LNCAP (cell line): ENCODE data around the gene SLC26A8.

Experiments used
- TF ChIP-seq, protein P1 (sequence below): fragments of 450-650 bp; IDR thresholded peaks from 2 replicates; pipeline ENCODE4 v1.5.1; 2017; ENCODE audit warnings: mild to moderate bottlenecking

The SLC26A8 gene, protein sequence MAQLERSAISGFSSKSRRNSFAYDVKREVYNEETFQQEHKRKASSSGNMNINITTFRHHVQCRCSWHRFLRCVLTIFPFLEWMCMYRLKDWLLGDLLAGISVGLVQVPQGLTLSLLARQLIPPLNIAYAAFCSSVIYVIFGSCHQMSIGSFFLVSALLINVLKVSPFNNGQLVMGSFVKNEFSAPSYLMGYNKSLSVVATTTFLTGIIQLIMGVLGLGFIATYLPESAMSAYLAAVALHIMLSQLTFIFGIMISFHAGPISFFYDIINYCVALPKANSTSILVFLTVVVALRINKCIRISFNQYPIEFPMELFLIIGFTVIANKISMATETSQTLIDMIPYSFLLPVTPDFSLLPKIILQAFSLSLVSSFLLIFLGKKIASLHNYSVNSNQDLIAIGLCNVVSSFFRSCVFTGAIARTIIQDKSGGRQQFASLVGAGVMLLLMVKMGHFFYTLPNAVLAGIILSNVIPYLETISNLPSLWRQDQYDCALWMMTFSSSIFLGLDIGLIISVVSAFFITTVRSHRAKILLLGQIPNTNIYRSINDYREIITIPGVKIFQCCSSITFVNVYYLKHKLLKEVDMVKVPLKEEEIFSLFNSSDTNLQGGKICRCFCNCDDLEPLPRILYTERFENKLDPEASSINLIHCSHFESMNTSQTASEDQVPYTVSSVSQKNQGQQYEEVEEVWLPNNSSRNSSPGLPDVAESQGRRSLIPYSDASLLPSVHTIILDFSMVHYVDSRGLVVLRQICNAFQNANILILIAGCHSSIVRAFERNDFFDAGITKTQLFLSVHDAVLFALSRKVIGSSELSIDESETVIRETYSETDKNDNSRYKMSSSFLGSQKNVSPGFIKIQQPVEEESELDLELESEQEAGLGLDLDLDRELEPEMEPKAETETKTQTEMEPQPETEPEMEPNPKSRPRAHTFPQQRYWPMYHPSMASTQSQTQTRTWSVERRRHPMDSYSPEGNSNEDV

DNA sequence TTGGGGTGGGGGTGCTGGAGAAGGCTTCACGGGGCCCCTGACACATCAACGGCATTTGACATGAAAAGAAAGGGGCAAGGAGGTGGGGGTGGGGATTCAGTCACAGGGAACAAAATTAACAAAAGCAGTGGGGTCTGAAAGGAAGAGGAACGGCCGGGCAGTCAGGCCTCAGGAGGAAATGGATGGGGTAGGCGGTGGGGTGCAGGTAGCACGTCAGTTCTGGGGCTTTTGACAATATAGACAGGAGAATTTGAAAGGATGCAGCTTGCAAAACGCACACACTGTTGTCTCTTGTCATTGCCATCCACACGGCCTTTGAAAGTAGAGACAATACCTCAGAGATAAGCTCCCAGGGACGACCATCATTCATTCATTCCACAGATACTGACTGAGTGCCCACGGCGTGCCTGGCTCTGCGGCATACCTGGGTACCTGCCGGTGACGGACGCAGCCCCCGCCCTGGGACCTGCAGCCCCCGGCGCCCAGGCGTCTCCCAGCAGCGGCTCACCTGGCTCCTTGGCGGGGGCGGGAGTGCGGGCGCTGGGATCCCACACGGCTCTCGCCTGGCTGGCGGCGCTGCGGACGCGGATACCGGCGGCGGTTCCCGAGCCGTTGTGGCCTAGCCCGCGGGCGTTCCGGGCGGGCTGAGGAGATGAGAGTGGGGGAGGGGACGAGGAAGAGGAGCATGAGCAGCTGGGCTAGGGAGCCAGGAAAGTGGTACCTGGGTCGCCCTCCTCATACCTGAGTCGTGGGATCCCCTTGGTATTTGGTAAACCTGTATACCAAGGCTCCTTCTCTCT is at the start of gene SLC26A8:
TSS of gene SLC26A8 (minus strand) at position 646 of the 800 bp plus-strand sequence. CDS start 4,934 bp downstream, outside the sequence.
- TF ChIP-seq, protein P1, sequence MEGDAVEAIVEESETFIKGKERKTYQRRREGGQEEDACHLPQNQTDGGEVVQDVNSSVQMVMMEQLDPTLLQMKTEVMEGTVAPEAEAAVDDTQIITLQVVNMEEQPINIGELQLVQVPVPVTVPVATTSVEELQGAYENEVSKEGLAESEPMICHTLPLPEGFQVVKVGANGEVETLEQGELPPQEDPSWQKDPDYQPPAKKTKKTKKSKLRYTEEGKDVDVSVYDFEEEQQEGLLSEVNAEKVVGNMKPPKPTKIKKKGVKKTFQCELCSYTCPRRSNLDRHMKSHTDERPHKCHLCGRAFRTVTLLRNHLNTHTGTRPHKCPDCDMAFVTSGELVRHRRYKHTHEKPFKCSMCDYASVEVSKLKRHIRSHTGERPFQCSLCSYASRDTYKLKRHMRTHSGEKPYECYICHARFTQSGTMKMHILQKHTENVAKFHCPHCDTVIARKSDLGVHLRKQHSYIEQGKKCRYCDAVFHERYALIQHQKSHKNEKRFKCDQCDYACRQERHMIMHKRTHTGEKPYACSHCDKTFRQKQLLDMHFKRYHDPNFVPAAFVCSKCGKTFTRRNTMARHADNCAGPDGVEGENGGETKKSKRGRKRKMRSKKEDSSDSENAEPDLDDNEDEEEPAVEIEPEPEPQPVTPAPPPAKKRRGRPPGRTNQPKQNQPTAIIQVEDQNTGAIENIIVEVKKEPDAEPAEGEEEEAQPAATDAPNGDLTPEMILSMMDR = no peak

DNA sequence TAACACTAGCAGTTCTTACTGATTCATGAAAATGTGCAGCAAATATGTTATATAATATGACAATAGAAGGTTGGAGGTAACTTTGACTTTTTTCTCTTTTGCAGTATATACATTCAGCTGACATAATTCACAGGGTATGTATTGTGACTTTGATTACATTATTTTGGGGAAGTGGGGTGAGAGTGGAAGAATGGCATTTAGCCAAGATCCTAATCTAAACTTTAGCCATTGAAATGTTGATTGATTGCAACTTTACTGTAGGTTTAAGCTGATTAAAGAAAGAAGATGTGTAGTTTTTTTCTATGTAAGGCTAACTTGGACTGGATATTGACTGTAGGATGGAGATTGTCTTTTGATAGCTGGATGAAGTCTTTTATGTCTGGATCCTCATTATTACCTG is 49.1 kb upstream of the SLC26A8 start:
- TF ChIP-seq, protein P1 = no peak

DNA sequence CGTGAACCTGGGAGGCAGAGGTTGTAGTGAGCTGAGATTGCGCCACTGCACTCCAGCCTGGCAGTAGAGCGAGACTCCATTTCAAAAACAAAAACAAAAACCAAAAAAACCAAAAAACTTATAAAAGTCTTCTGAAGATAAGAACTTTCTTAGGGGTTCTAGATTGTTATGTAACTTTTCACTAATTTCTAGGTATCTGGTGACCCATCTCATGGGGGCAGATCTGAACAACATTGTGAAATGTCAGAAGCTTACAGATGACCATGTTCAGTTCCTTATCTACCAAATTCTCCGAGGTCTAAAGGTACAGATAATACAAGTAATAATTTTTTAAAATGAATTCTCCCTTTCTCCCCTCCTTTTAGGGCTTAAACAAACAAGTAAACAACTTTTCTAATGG is 48.2 kb upstream of the SLC26A8 start:
- TF ChIP-seq, protein P1 = no peak

DNA sequence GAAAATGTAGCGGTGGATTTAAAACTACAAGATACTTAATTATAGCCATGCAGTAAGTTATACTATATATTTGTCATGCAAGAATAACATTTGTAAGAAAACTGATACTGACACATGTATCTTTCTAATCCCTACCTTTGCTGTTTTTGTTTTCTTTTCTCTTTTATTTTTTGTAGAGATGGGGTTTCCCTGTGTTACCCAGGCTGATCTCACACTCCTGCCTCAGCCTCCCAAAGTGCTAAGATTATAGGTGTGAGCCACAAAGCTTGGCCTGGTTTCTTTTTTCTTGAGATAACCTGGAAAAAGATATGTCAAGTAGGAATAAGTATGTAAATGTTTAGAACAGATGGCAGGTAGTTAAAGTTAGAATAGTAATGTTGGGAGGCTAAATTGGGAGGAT is 47.3 kb upstream of the SLC26A8 start:
- TF ChIP-seq, protein P1 = no peak

DNA sequence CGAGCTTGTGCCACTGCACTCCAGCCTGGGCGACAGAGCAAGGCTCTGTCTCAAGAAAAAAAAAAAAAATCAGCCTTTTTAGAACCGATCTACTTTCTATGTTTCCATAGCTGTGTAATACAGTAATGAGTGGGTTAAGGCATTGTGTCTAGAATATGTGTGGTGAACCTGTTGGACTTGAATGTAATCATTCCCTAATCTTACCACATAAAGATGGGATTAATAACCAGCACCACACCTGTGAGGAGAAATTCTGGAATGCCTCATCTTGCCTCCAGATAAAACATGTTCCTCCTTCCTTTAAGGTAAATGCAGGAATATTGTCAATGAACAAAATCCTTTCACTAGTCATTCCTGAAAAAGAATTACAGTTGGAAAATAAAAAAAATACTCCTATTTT is 46.8 kb upstream of the SLC26A8 start:
- TF ChIP-seq, protein P1 = no peak

DNA sequence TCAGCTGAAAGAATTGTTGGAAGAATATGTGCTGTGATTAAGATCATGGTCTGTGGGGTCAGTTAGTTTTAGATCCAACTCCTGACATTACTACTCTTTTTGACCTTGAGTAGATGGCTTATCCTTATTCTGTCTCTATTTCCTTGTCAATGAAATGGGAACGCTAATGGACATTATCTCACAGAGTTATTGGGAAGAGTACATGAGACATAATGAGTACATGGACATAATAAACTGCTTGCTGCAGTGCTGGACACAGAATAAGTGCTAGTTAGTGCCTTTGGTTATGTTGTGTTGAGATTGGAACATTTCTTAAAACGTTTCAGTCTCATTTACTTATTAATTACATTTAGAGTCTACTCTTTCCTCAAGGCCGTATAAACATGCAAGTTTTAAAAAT is 45.8 kb upstream of the SLC26A8 start:
- TF ChIP-seq, protein P1 = no peak

DNA sequence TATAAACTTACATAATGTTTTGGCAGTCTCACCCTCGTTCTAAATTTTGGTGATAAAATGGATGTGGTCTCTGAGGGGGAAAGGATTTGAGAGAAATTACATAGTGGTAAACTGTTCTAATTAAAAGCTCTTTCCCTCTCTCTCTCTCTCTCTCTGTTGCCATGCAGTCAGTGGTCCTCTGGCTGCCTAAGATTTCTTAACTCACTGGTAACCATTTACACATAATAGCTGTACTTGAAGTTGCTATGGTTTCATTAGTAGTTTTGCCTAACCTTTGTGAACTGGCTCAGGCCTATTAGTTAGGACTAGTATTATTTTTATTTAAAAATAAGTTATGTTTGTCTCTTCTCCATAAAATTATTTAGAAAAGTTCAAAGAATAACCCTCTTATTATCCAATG is 45.1 kb upstream of the SLC26A8 start:
- TF ChIP-seq, protein P1 = no peak
